ENCODE measurements around the gene BMF.

The BMF gene

DNA sequence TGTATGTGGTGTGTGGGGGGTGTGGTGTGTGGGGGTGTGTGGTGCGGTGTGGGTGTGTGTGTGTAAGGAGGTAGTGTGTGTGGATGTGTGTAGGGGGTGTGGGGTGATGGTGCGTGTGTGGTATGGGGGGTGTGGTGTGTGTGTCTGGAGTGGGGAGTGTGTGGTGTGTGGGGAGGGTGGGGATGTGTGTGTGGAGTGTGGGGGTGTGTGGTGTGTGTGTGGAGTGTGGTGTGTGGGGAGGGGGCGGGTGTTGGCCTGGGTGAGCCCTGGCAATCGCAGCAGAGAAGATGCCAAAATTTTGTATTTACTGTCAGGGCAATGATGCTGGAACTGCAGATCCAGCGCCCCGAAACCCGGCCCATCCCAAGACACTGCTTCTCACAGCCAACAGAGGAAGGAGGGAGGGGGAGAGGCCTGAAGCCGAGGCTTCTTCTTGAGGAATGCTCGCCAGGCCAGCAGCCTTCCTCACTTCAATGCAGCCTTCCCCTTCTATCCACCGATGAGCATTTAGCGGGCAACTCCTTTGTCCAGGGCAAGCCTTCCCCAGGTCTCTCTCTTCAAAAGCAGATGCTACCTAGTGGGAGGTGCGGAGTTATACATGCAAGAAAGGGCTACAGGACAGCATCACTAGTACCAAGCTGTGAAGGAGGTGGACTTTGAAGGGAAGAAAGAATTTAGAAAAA lies 57.8 kb downstream of the BMF start:
- H3K36me3 ChIP-seq (ENCODE audit: control insufficient read depth, low read length): peaks cover 26% of the 10 kb centered on the region
- no peak for TF ChIP-seq EZH2phosphoT487 (IDR thresholded peaks at IDR 0.05; ENCODE audit: borderline replicate concordance, low read length)
- TF ChIP-seq, protein P1, sequence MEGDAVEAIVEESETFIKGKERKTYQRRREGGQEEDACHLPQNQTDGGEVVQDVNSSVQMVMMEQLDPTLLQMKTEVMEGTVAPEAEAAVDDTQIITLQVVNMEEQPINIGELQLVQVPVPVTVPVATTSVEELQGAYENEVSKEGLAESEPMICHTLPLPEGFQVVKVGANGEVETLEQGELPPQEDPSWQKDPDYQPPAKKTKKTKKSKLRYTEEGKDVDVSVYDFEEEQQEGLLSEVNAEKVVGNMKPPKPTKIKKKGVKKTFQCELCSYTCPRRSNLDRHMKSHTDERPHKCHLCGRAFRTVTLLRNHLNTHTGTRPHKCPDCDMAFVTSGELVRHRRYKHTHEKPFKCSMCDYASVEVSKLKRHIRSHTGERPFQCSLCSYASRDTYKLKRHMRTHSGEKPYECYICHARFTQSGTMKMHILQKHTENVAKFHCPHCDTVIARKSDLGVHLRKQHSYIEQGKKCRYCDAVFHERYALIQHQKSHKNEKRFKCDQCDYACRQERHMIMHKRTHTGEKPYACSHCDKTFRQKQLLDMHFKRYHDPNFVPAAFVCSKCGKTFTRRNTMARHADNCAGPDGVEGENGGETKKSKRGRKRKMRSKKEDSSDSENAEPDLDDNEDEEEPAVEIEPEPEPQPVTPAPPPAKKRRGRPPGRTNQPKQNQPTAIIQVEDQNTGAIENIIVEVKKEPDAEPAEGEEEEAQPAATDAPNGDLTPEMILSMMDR (IDR thresholded peaks at IDR 0.05; ENCODE audit: low read depth, low read length, poor library complexity, severe bottlenecking): no peak
- no peak overlapping the region for H3K4me2 ChIP-seq (ENCODE audit: low read length)
- no peaks in the 10 kb centered on the region for H3K27me3 ChIP-seq (ENCODE audit: control insufficient read depth, low read length)
- no peaks in the 10 kb centered on the region for H3K9me2 ChIP-seq (replicated peaks; ENCODE audit: control insufficient read depth, low read length)
- peaks cover 100% of the 10 kb centered on the region for H3K4me1 ChIP-seq (ENCODE audit: control insufficient read depth, low read length)
- H3K27ac ChIP-seq (ENCODE audit: low read depth, low read length): peak overlapping the region; percentile 7; the same call in 1 of the 2 replicates
- H3K4me3 ChIP-seq (ENCODE audit: low read length): no peak overlapping the region
- H3F3A ChIP-seq (ENCODE audit: control insufficient read depth, insufficient read depth): peaks cover 46% of the 10 kb centered on the region
- peaks cover 6% of the 10 kb centered on the region; the same call in 1 of the 2 replicates for H3K79me2 ChIP-seq (ENCODE audit: control insufficient read depth, low read length)
- no peaks in the 10 kb centered on the region for H3K9me3 ChIP-seq (ENCODE audit: control insufficient read depth, insufficient read depth, low read length)
- H4K20me1 ChIP-seq (ENCODE audit: control insufficient read depth, insufficient read depth, low read depth, low read length): no peaks in the 10 kb centered on the region

DNA sequence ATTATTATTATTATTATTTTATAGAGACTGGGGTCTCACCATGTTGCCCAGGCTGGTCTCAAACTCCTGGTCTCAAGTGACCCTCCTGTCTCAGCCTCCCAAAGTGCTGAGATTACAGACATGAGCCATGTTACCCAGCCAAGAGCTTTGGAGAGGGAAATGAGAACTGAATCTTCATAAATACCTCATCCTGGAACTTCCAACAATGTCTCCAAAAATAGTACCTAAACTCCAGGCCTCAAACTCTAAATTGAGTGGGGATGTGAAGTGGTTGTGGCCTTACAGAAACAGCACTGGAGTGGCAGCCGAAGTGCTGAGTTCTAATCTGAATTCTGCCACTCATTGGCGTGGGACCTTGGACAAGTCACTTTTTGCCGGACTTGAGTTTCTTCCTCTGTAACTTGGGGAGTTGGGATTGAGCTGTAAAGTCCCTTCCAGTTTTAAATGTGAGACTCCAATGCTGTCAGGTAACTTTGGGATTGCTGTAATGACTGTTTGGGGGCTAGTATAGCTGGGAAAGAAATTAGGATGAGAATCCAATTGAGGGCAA lies 59.7 kb downstream of the BMF start:
- peak overlapping the region; percentile 65 for H3K4me2 ChIP-seq (ENCODE audit: low read length)
- H4K20me1 ChIP-seq (ENCODE audit: control insufficient read depth, insufficient read depth, low read depth, low read length): no peaks in the 10 kb centered on the region
- H3K36me3 ChIP-seq (ENCODE audit: control insufficient read depth, low read length): peaks cover 22% of the 10 kb centered on the region
- peaks cover 100% of the 10 kb centered on the region for H3K4me1 ChIP-seq (ENCODE audit: control insufficient read depth, low read length)
- no peaks in the 10 kb centered on the region for H3K9me3 ChIP-seq (ENCODE audit: control insufficient read depth, insufficient read depth, low read length)
- no peaks in the 10 kb centered on the region for H3K9me2 ChIP-seq (replicated peaks; ENCODE audit: control insufficient read depth, low read length)
- peak overlapping the region; percentile 93 for H3K27ac ChIP-seq (ENCODE audit: low read depth, low read length)
- H3K79me2 ChIP-seq (ENCODE audit: control insufficient read depth, low read length): peaks cover 11% of the 10 kb centered on the region; the same call in 1 of the 2 replicates
- H3K4me3 ChIP-seq (ENCODE audit: low read length): peak overlapping the region; percentile 17
- TF ChIP-seq, protein P1 (IDR thresholded peaks at IDR 0.05; ENCODE audit: low read depth, low read length, poor library complexity, severe bottlenecking): no peak
- TF ChIP-seq EZH2phosphoT487 (IDR thresholded peaks at IDR 0.05; ENCODE audit: borderline replicate concordance, low read length): no peak
- peaks cover 53% of the 10 kb centered on the region for H3F3A ChIP-seq (ENCODE audit: control insufficient read depth, insufficient read depth)
- H3K27me3 ChIP-seq (ENCODE audit: control insufficient read depth, low read length): no peaks in the 10 kb centered on the region

DNA sequence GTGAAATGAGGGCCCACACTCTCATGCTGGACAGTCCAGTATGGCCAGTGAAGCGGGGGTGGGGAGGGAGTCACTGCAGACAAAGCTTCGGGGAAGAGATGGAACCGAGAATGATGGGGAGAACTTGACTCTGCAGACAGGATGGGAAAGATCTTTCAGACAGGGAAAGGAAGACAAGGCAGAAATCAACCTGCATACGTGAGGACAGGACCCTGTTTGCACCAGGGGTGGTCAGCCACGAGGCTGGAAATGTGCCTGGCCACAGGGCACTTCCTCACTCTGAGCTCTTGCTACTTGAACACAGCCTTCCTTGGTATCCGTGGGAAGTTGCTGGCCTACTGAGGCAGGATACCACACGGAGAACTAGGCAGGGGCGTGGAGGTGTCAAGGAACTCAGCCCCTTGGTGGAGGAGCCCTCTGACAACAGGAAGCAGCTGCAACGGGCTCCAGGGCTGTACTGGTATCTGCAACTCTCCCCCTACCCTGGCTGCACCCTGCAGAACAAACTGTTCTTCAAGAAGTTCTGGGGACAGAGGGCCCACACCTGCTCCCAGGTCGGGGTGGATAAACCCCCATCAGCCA lies 60.4 kb downstream of the BMF start:
- Histone ChIP-seq H3K27me3 (ENCODE audit: control insufficient read depth, low read length) (no peaks in the 10 kb centered on the region), H3K27ac (ENCODE audit: low read depth, low read length) (peak overlapping the region; percentile 93), H3K79me2 (ENCODE audit: control insufficient read depth, low read length) (peaks cover 11% of the 10 kb centered on the region; the same call in 1 of the 2 replicates), H3K4me2 (ENCODE audit: low read length) (peak overlapping the region; percentile 65), H3K9me2 (replicated peaks; ENCODE audit: control insufficient read depth, low read length) (no peaks in the 10 kb centered on the region), H3K4me1 (ENCODE audit: control insufficient read depth, low read length) (peaks cover 99% of the 10 kb centered on the region), H3K4me3 (ENCODE audit: low read length) (peak overlapping the region; percentile 48), H3K36me3 (ENCODE audit: control insufficient read depth, low read length) (peaks cover 19% of the 10 kb centered on the region), H4K20me1 (ENCODE audit: control insufficient read depth, insufficient read depth, low read depth, low read length) (no peaks in the 10 kb centered on the region), H3K9me3 (ENCODE audit: control insufficient read depth, insufficient read depth, low read length) (no peaks in the 10 kb centered on the region), H3F3A (ENCODE audit: control insufficient read depth, insufficient read depth) (peaks cover 57% of the 10 kb centered on the region)
- no peak for TF ChIP-seq EZH2phosphoT487 (IDR thresholded peaks at IDR 0.05; ENCODE audit: borderline replicate concordance, low read length)
- TF ChIP-seq, protein P1 (IDR thresholded peaks at IDR 0.05; ENCODE audit: low read depth, low read length, poor library complexity, severe bottlenecking): no peak

Measured in DOHH2 (cell line).